GM19193 (cell line): ENCODE measurements around the gene TACC2.

ENCODE experiments used
- POLR2A ChIP-seq: IDR thresholded peaks from 4 replicates; pipeline ENCODE4 v1.6.1; 2011; ENCODE audit not compliant: insufficient read depth, insufficient read length; ENCODE audit errors: extremely low read depth

Gene TACC2

GRCh38 chr10:122241836-122242235, 252.9 kb downstream of the TACC2 start:
- no peak for TF ChIP-seq POLR2A

GRCh38 chr10:122243550-122243949, 254.6 kb downstream of the TACC2 start:
- no peak for TF ChIP-seq POLR2A

GRCh38 chr10:122244001-122244975, 255.3 kb downstream of the TACC2 start:
- TF ChIP-seq POLR2A = no peak

- no peak for TF ChIP-seq POLR2A
These were observed 256.2 kb downstream of the TACC2 start for GRCh38 chr10:122245136-122245535.

GRCh38 chr10:122245897-122246296, 256.9 kb downstream of the TACC2 start:
- TF ChIP-seq POLR2A = no peak

GRCh38 chr10:122246830-122247520, 258.0 kb downstream of the TACC2 start:
- no peak for TF ChIP-seq POLR2A

GRCh38 chr10:122248356-122249302, 259.7 kb downstream of the TACC2 start:
- no peak for TF ChIP-seq POLR2A

GRCh38 chr10:122249303-122249850, 260.4 kb downstream of the TACC2 start:
- TF ChIP-seq POLR2A = no peak

GRCh38 chr10:122249991-122250750, 261.2 kb downstream of the TACC2 start:
- no peak for TF ChIP-seq POLR2A

GRCh38 chr10:122251459-122252255, 262.7 kb downstream of the TACC2 start:
- no peak for TF ChIP-seq POLR2A

GRCh38 chr10:122252805-122253204, 263.8 kb downstream of the TACC2 start:
- no peak for TF ChIP-seq POLR2A

GRCh38 chr10:122253605-122254004, 264.6 kb downstream of the TACC2 start:
- TF ChIP-seq POLR2A = no peak

- TF ChIP-seq POLR2A = no peak
These were observed 265.9 kb downstream of the TACC2 start for GRCh38 chr10:122254831-122255230.
